ENCODE measurements around the gene ARHGAP4.
A peak's percentile ranks its signal among the peaks of the same experiment; 100 is the strongest.

The ARHGAP4 gene

GRCh38 chrX:153969125-153969903 is 43.2 kb upstream of the ARHGAP4 start:
- H3K36me3 ChIP-seq (ENCODE audit: control insufficient read depth, low read depth, low read length), result no peaks in the 10 kb centered on the region
- peaks cover 7% of the 10 kb centered on the region for H3K4me1 ChIP-seq (ENCODE audit: control insufficient read depth, low read depth, low read length)
- peak overlapping the region; percentile 87 for H3K4me3 ChIP-seq (ENCODE audit: low read length)
- peaks cover 4% of the 10 kb centered on the region for H3K9me3 ChIP-seq (ENCODE audit: control insufficient read depth, low read depth, low read length)
- no peaks in the 10 kb centered on the region for H3K27me3 ChIP-seq (ENCODE audit: control insufficient read depth, insufficient read depth, low read length)
- no peak overlapping the region for H3K9ac ChIP-seq (ENCODE audit: low read length)
- H3K27ac ChIP-seq (ENCODE audit: low read length), result no peak overlapping the region

GRCh38 chrX:153968754-153969124 is 42.7 kb upstream of the ARHGAP4 start:
- H3K4me1 ChIP-seq (ENCODE audit: control insufficient read depth, low read depth, low read length), result peaks cover 7% of the 10 kb centered on the region
- H3K9me3 ChIP-seq (ENCODE audit: control insufficient read depth, low read depth, low read length), result peaks cover 4% of the 10 kb centered on the region
- H3K9ac ChIP-seq (ENCODE audit: low read length), result no peak overlapping the region
- H3K27ac ChIP-seq (ENCODE audit: low read length), result no peak overlapping the region
- no peaks in the 10 kb centered on the region for H3K27me3 ChIP-seq (ENCODE audit: control insufficient read depth, insufficient read depth, low read length)
- peaks cover 2% of the 10 kb centered on the region for H3K36me3 ChIP-seq (ENCODE audit: control insufficient read depth, low read depth, low read length)
- peak overlapping the region; percentile 87 for H3K4me3 ChIP-seq (ENCODE audit: low read length)

GRCh38 chrX:153968255-153968654 is 42.2 kb upstream of the ARHGAP4 start:
- Histone ChIP-seq H3K9ac (ENCODE audit: low read length) (no peak overlapping the region), H3K4me3 (ENCODE audit: low read length) (peak overlapping the region; percentile 87), H3K27ac (ENCODE audit: low read length) (no peak overlapping the region)

GRCh38 chrX:153967536-153968224 is 41.6 kb upstream of the ARHGAP4 start:
- Histone ChIP-seq H3K9ac (ENCODE audit: low read length) (no peak overlapping the region), H3K27me3 (ENCODE audit: control insufficient read depth, insufficient read depth, low read length) (no peaks in the 10 kb centered on the region), H3K4me3 (ENCODE audit: low read length) (peak overlapping the region; percentile 87), H3K36me3 (ENCODE audit: control insufficient read depth, low read depth, low read length) (peaks cover 9% of the 10 kb centered on the region), H3K4me1 (ENCODE audit: control insufficient read depth, low read depth, low read length) (peaks cover 7% of the 10 kb centered on the region), H3K27ac (ENCODE audit: low read length) (no peak overlapping the region), H3K9me3 (ENCODE audit: control insufficient read depth, low read depth, low read length) (peaks cover 4% of the 10 kb centered on the region)

More at GRCh38 chrX:153968255-153968654, 42.2 kb upstream of the ARHGAP4 start:
- H3K9me3 ChIP-seq (ENCODE audit: control insufficient read depth, low read depth, low read length), result peaks cover 4% of the 10 kb centered on the region
- peaks cover 4% of the 10 kb centered on the region for H3K36me3 ChIP-seq (ENCODE audit: control insufficient read depth, low read depth, low read length)
- H3K4me1 ChIP-seq (ENCODE audit: control insufficient read depth, low read depth, low read length), result peaks cover 7% of the 10 kb centered on the region
- no peaks in the 10 kb centered on the region for H3K27me3 ChIP-seq (ENCODE audit: control insufficient read depth, insufficient read depth, low read length)

GRCh38 chrX:153966841-153967535 is 40.9 kb upstream of the ARHGAP4 start:
- H3K36me3 ChIP-seq (ENCODE audit: control insufficient read depth, low read depth, low read length), result peaks cover 16% of the 10 kb centered on the region
- H3K9me3 ChIP-seq (ENCODE audit: control insufficient read depth, low read depth, low read length), result peaks cover 4% of the 10 kb centered on the region

GRCh38 chrX:153966283-153966688 is 40.2 kb upstream of the ARHGAP4 start:
- Histone ChIP-seq H3K27me3 (ENCODE audit: control insufficient read depth, insufficient read depth, low read length) (no peaks in the 10 kb centered on the region), H3K4me1 (ENCODE audit: control insufficient read depth, low read depth, low read length) (peaks cover 7% of the 10 kb centered on the region), H3K9ac (ENCODE audit: low read length) (no peak overlapping the region), H3K27ac (ENCODE audit: low read length) (no peak overlapping the region), H3K4me3 (ENCODE audit: low read length) (no peak overlapping the region), H3K36me3 (ENCODE audit: control insufficient read depth, low read depth, low read length) (peaks cover 23% of the 10 kb centered on the region), H3K9me3 (ENCODE audit: control insufficient read depth, low read depth, low read length) (peaks cover 9% of the 10 kb centered on the region)

More at GRCh38 chrX:153966841-153967535, 40.9 kb upstream of the ARHGAP4 start:
- H3K9ac ChIP-seq (ENCODE audit: low read length), result no peak overlapping the region
- peaks cover 7% of the 10 kb centered on the region for H3K4me1 ChIP-seq (ENCODE audit: control insufficient read depth, low read depth, low read length)
- H3K4me3 ChIP-seq (ENCODE audit: low read length), result no peak overlapping the region
- H3K27ac ChIP-seq (ENCODE audit: low read length), result no peak overlapping the region
- no peaks in the 10 kb centered on the region for H3K27me3 ChIP-seq (ENCODE audit: control insufficient read depth, insufficient read depth, low read length)

- Histone ChIP-seq H3K4me1 (ENCODE audit: control insufficient read depth, low read depth, low read length) (peaks cover 7% of the 10 kb centered on the region), H3K9ac (ENCODE audit: low read length) (no peak overlapping the region), H3K36me3 (ENCODE audit: control insufficient read depth, low read depth, low read length) (peaks cover 32% of the 10 kb centered on the region), H3K4me3 (ENCODE audit: low read length) (no peak overlapping the region), H3K27me3 (ENCODE audit: control insufficient read depth, insufficient read depth, low read length) (no peaks in the 10 kb centered on the region), H3K27ac (ENCODE audit: low read length) (no peak overlapping the region), H3K9me3 (ENCODE audit: control insufficient read depth, low read depth, low read length) (peaks cover 11% of the 10 kb centered on the region)
Observed at GRCh38 chrX:153965406-153965805, 39.3 kb upstream of the ARHGAP4 start.

GRCh38 chrX:153964105-153964504 is 38.0 kb upstream of the ARHGAP4 start:
- Histone ChIP-seq H3K9ac (ENCODE audit: low read length) (no peak overlapping the region), H3K9me3 (ENCODE audit: control insufficient read depth, low read depth, low read length) (peaks cover 11% of the 10 kb centered on the region), H3K27ac (ENCODE audit: low read length) (no peak overlapping the region), H3K27me3 (ENCODE audit: control insufficient read depth, insufficient read depth, low read length) (no peaks in the 10 kb centered on the region), H3K36me3 (ENCODE audit: control insufficient read depth, low read depth, low read length) (peaks cover 44% of the 10 kb centered on the region), H3K4me1 (ENCODE audit: control insufficient read depth, low read depth, low read length) (peaks cover 7% of the 10 kb centered on the region), H3K4me3 (ENCODE audit: low read length) (no peak overlapping the region)

- Histone ChIP-seq H3K4me3 (ENCODE audit: low read length) (no peak overlapping the region), H3K4me1 (ENCODE audit: control insufficient read depth, low read depth, low read length) (peaks cover 7% of the 10 kb centered on the region), H3K9ac (ENCODE audit: low read length) (no peak overlapping the region), H3K36me3 (ENCODE audit: control insufficient read depth, low read depth, low read length) (peaks cover 49% of the 10 kb centered on the region), H3K9me3 (ENCODE audit: control insufficient read depth, low read depth, low read length) (peaks cover 11% of the 10 kb centered on the region), H3K27ac (ENCODE audit: low read length) (no peak overlapping the region), H3K27me3 (ENCODE audit: control insufficient read depth, insufficient read depth, low read length) (no peaks in the 10 kb centered on the region)
Observed at GRCh38 chrX:153963546-153963945, 37.5 kb upstream of the ARHGAP4 start.

- Histone ChIP-seq H3K27ac (ENCODE audit: low read length) (no peak overlapping the region), H3K4me1 (ENCODE audit: control insufficient read depth, low read depth, low read length) (no peaks in the 10 kb centered on the region), H3K9ac (ENCODE audit: low read length) (no peak overlapping the region), H3K9me3 (ENCODE audit: control insufficient read depth, low read depth, low read length) (peaks cover 12% of the 10 kb centered on the region), H3K4me3 (ENCODE audit: low read length) (no peak overlapping the region), H3K27me3 (ENCODE audit: control insufficient read depth, insufficient read depth, low read length) (no peaks in the 10 kb centered on the region), H3K36me3 (ENCODE audit: control insufficient read depth, low read depth, low read length) (peaks cover 71% of the 10 kb centered on the region)
Observed at GRCh38 chrX:153961292-153961691, 35.2 kb upstream of the ARHGAP4 start.

GRCh38 chrX:153960786-153961185 is 34.7 kb upstream of the ARHGAP4 start:
- Histone ChIP-seq H3K36me3 (ENCODE audit: control insufficient read depth, low read depth, low read length) (peaks cover 75% of the 10 kb centered on the region), H3K27ac (ENCODE audit: low read length) (no peak overlapping the region)

More at GRCh38 chrX:153960786-153961185, 34.7 kb upstream of the ARHGAP4 start:
- peaks cover 12% of the 10 kb centered on the region for H3K9me3 ChIP-seq (ENCODE audit: control insufficient read depth, low read depth, low read length)
- no peaks in the 10 kb centered on the region for H3K27me3 ChIP-seq (ENCODE audit: control insufficient read depth, insufficient read depth, low read length)
- H3K9ac ChIP-seq (ENCODE audit: low read length), result no peak overlapping the region
- no peak overlapping the region for H3K4me3 ChIP-seq (ENCODE audit: low read length)
- H3K4me1 ChIP-seq (ENCODE audit: control insufficient read depth, low read depth, low read length), result no peaks in the 10 kb centered on the region

Measured in iPS-18a (cell line).